Heart left ventricle (tissue), 16 donors: ENCODE data around the gene PLEKHA7. TPM values are rescaled to one million over a fixed set of nuclear protein-coding genes. Genes with fewer than 3 reads are reported as not detected.

Experiments used
- ATAC-seq, 4 donors: fragments of 200-7000 bp; cut with Tn5 transposase; one replicate each; pipeline ENCODE4 v1.9.1; 2020 to 2022; ENCODE audit warnings: moderate library complexity in 4 of 4, mild to moderate bottlenecking in 3 of 4, moderate number of reproducible peaks in 1 of 4
- DNase-seq, 5 donors: peaks; one replicate each; pipeline ENCODE4 v3.0.0-alpha.2; 2020
- H3K27ac ChIP-seq, 12 donors: fragments of 200-600 bp; sonication (generic) in 4 of 12; one replicate each; pipeline versions ENCODE4 v1.5.0 to v1.8.0; 2016 to 2022; ENCODE audit warnings: mild to moderate bottlenecking in 2 of 12
- H3K27me3 ChIP-seq, 9 donors: fragments of 200-600 bp; sonication (generic) in 2 of 9; one replicate each; pipeline versions ENCODE4 v1.5.1 to v1.8.0; 2016 to 2022; ENCODE audit warnings: mild to moderate bottlenecking in 3 of 9
- H3K36me3 ChIP-seq, 9 donors: fragments of 200-600 bp; sonication (generic) in 2 of 9; one replicate each; pipeline versions ENCODE4 v1.5.0 to v1.8.0; 2018 to 2022; ENCODE audit warnings: mild to moderate bottlenecking in 2 of 9
- H3K4me1 ChIP-seq, 12 donors: fragments of 200-600 bp; sonication (generic) in 4 of 12; one replicate each; pipeline versions ENCODE4 v1.5.0 to v1.8.0; 2016 to 2022; ENCODE audit warnings: mild to moderate bottlenecking in 3 of 12
- H3K4me3 ChIP-seq, 12 donors: fragments of 200-600 bp; sonication (generic) in 4 of 12; one replicate each; pipeline versions ENCODE4 v1.5.0 to v1.8.0; 2017 to 2022; ENCODE audit warnings: mild to moderate bottlenecking in 9 of 12, moderate library complexity in 4 of 12
- H3K9me3 ChIP-seq, 12 donors: fragments of 200-600 bp; sonication (generic) in 4 of 12; one replicate each; pipeline versions ENCODE4 v1.5.0 to v1.8.0; 2016 to 2022; ENCODE audit warnings: mild to moderate bottlenecking in 1 of 12
- CTCF ChIP-seq, 12 donors: fragments of 200-600 bp; sonication (generic) in 4 of 12; IDR thresholded peaks; one replicate each; pipeline versions ENCODE4 v1.5.0 to v1.8.0; 2018 to 2022; ENCODE audit warnings: antibody characterized with exemption in 12 of 12, mild to moderate bottlenecking in 5 of 12
- POLR2A ChIP-seq, 2 donors: fragments of 450-650 bp; IDR thresholded peaks; one replicate each; pipeline ENCODE4 v1.6.1; 2017; ENCODE audit warnings: antibody characterized with exemption in 2 of 2, mild to moderate bottlenecking in 2 of 2, moderate library complexity in 2 of 2
- WGBS, 4 donors: extraction: QIAGEN DNeasy Blood & Tissue Kit in 2 of 4; methylation state at CpG; one replicate each; pipeline versions ENCODE4 v1.1.5 to v1.1.7; 2013 to 2018; 5-methylcytosine and 5-hydroxymethylcytosine counted together
- intact Hi-C, 10 donors: fragments of 100-400 bp; cut with DNase I; formaldehyde crosslinking; loops; one replicate each; pipeline versions ENCODE4 v1.11.1 to v1.14.2; 2022
- polyA plus RNA-seq, 2 donors: library from polyadenylated mRNA; stranded (reverse); fragments of 200-250 nt; gene quantifications; one replicate each; pipeline ENCODE4 v1.2.3, GENCODE V29; 2013
- total RNA-seq, 9 donors: library from RNA; depleted of rRNA in 2 of 9; stranded (reverse); fragments of >200 nt in 2 of 9; fragmentation: NEBNext Ultra II Directional in 3 of 9; extraction: Animal tissue kit (Norgen Biotek cat#: 25700) in 3 of 9; gene quantifications; one replicate each; pipeline versions ENCODE4 v1.1.0 to v1.2.4, GENCODE V29; 2016 to 2023
- donor health status: ischemic (EF 13 %, LVEDD 7.1; RV severe dilation, severe dysfunction).
- donor health status: healthy with polysubstance abuse.
- donor health status: DM: no; HTN: yes; CAD: no.
- donor health status: DM: no; HTN: no; CAD: no.
- donor health status: ischemic (EF 25% LVEDD 6.9; RV normal size, moderate dysfunction).
- donor health status: ischemic (EF 25% LVEDD 5.7; RV mildly dilated, moderate dysfunction).
- donor health status: healthy.
- donor health status: DM: yes; HTN: yes; CAD: no.
- donor health status: ischemic (EF 35%, LVEDD 5.7; RV mildly dilated, moderate dysfunction).
- donor health status: nonischemic (EF 11% LVEDD 7.7; RV severe dilation, severe dysfunction).
- donor health status: DM: yes; HTN: yes; CAD: no.
- donor health status: PGD.
- donor health status: ischemic (EF 29% LVEDD 5.4; RV normal size, mild dysfunction).
- donor health status: nonischemic (EF 23%, LVEDD 6.1; RV moderate dilation, normal function).

Gene PLEKHA7
- total and polyA plus RNA-seq, 11 donors = 13.1 to 57.5 (median 23.5) TPM

- no peaks in the 10 kb centered on the region for H3K36me3 ChIP-seq
- DNase-seq (no peak), ATAC-seq (no peak)
- no peak for TF ChIP-seq CTCF (IDR thresholded peaks at IDR 0.05)
- no peak for TF ChIP-seq POLR2A (IDR thresholded peaks at IDR 0.05)
- intact Hi-C loops = no loop called here
- peaks cover 0 to 39% (median 0%) of the 10 kb centered on the region in 9 donors for H3K27me3 ChIP-seq
- no peak overlapping the region for H3K27ac ChIP-seq
- WGBS, 4 donors = 88 to 92% (median 89%) methylated on average over 6 of the region's 6 CpGs
- no peaks in the 10 kb centered on the region for H3K9me3 ChIP-seq
- H3K4me3 ChIP-seq = no peak overlapping the region
- peaks cover 0 to 21% (median 4%) of the 10 kb centered on the region in 12 donors for H3K4me1 ChIP-seq
Measured at GRCh38 chr11:17012179-17012578, 2.0 kb downstream of the PLEKHA7 start.

DNA sequence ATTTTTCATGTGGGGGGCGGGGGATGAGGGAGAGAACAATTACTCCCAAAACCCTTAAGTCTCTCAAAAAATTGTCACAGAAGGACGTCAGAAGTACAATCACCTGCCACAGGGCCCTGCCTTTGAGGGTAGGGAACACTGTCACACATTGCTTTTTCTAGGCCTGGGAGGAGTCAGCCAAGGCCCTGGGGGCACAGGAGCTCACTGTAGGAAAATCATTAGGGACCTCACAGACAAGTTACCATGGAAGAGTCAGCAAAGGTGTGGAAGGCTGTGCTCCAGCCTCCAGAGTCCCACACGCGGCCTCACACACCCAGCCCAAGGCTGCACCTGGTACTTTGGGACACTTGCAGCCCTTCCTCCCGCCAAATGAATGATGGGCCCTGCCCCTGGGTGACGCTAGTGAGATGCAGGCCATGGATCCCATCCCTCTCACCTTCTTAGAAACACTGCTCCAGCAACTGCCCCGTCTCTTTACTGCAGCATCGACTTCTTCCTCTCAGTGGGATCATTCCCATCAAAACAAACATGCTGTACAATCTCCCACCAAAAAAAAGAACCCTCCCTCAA is 3.3 kb downstream of the PLEKHA7 start:
- ATAC-seq (no peak), DNase-seq (no peak)
- no peak for TF ChIP-seq CTCF (IDR thresholded peaks at IDR 0.05)
- no peak for TF ChIP-seq POLR2A (IDR thresholded peaks at IDR 0.05)
- Histone ChIP-seq H3K36me3 (no peaks in the 10 kb centered on the region), H3K4me3 (no peak overlapping the region), H3K27me3 (peaks cover 0 to 35% (median 0%) of the 10 kb centered on the region in 9 donors), H3K9me3 (no peaks in the 10 kb centered on the region), H3K27ac (no peak overlapping the region), H3K4me1 (peaks cover 0 to 21% (median 4%) of the 10 kb centered on the region in 12 donors)
- intact Hi-C loops = no loop called here
- whole genome bisulfite sequencing, 4 donors = 75 to 90% (median 82%) methylated on average over 7 to 8 of the region's 8 CpGs

- Histone ChIP-seq H3K4me1 (peaks cover 0 to 5% (median 0%) of the 10 kb centered on the region in 12 donors), H3K27me3 (peaks cover 0 to 15% (median 0%) of the 10 kb centered on the region in 9 donors), H3K36me3 (no peaks in the 10 kb centered on the region), H3K4me3 (no peak overlapping the region), H3K9me3 (no peaks in the 10 kb centered on the region), H3K27ac (no peak overlapping the region)
- ATAC-seq = peak in 1 of 4 donors; percentile 36
- TF ChIP-seq CTCF (IDR thresholded peaks at IDR 0.05) (no peak), POLR2A (IDR thresholded peaks at IDR 0.05) (no peak)
- no peak for DNase-seq
- intact Hi-C loops = loop anchor here in 1 of 10 donors (10.0 kb wide), 1 partner anchor 53 kb away; no protein-coding TSS in a partner anchor
- 82 to 95% (median 90%) methylated on average over 3 of the region's 3 CpGs for WGBS, 4 donors
Measured at GRCh38 chr11:17008099-17008498, 6.1 kb downstream of the PLEKHA7 start.

DNA sequence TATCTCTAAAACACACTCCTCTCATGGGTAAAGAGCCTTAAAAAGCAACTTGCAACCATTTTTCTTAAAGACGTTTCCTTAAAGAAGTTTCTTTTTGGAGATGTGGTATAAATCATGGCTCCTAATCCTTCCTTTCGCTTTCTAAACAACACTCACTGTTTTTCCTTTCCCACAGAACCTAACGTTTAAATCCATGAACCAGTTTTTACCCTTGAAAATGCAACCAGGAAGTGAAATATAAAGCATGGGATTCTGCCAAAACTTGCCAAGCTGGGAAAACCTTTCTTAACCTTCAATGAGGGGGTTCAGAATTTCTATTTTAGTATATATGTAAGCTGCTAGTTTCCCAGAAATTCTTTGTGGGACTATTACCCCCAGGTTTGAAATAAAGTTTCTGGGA is 8.6 kb downstream of the PLEKHA7 start:
- no peak overlapping the region for H3K27ac ChIP-seq
- H3K27me3 ChIP-seq = no peaks in the 10 kb centered on the region
- 30 to 41% (median 36%) methylated on average over 3 of the region's 3 CpGs for WGBS, 4 donors
- TF ChIP-seq CTCF (IDR thresholded peaks at IDR 0.05) (no peak), POLR2A (IDR thresholded peaks at IDR 0.05) (no peak)
- intact Hi-C loops = loop anchor here in 1 of 10 donors (10.0 kb wide), 1 partner anchor 51 kb away; no protein-coding TSS in a partner anchor
- ATAC-seq (no peak), DNase-seq (no peak)
- H3K9me3 ChIP-seq = no peaks in the 10 kb centered on the region
- no peaks in the 10 kb centered on the region for H3K4me1 ChIP-seq
- H3K36me3 ChIP-seq = no peaks in the 10 kb centered on the region
- H3K4me3 ChIP-seq = no peak overlapping the region
